Fibroblast of upper back skin (primary cell): ENCODE measurements around the gene PIK3R5.

ENCODE experiments used
- DNase-seq: peaks from one replicate; pipeline ENCODE4 v3.0.0-alpha.2; 2013

PIK3R5 gene

DNA sequence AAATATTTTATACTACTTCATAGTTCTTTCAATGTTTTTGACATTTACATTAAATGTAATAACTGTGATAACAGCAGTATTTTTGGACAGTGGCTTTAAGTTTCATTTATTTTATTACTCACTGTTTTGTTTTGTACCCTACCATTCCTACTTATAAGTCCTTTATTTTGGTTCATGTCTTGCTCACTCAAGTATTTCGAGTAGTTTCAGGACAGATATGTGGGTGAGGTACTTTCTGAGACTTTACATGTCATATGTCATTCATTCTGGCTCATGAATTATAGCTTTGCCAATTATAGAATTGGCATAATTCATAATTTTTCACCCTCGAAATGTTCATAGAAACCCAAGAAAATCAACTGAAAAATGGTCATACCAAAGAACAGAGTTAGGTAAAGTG lies 44.4 kb downstream of the PIK3R5 start:
- DNase-seq, result no peak

GRCh38 chr17:8918807-8919465 lies 46.6 kb downstream of the PIK3R5 start:
- DNase-seq, result peak; percentile 27

DNA sequence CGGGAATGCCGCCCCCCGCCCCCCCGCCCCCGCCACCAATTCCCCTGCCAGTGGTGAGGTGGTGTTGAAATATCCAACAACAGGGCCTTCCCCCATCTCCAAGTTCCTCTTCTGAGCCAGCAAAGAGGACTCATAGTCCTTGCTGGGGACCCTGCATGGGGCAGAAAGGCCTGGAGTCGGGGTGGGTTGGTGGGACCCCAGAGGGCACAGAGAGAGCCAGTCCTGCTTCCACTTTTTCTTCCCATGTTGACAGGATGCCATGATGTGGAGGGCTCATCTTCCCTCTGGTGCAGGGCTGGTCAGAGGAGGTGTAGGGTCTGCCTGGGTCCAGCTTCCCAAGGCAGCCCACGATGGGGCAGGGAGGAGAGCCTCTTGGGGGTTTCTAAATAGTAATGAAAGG lies 49.0 kb downstream of the PIK3R5 start:
- DNase-seq, result no peak

GRCh38 chr17:8914554-8914953 lies 51.0 kb downstream of the PIK3R5 start:
- no peak for DNase-seq

GRCh38 chr17:8913879-8914278 lies 51.6 kb downstream of the PIK3R5 start:
- DNase-seq, result no peak

DNA sequence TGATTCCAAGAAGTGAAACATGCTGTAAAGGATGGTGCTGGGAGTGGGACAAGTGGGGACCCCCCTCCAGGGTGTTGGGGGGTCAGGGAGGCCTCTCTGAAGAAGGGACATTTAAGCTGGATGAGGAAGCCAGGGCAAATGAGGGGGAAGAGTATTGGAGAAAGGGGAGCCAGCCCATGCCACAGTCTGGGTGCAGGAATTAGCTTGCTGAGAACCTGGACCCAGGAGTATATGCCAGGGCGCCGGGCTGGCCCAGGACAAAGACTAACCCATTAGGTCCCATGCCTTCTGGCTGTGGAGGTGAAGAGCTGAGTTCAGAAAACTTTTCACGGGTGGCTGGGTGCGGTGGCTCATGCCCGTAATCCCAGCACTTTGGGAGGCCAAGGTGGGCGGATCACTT lies 52.4 kb downstream of the PIK3R5 start:
- no peak for DNase-seq

DNA sequence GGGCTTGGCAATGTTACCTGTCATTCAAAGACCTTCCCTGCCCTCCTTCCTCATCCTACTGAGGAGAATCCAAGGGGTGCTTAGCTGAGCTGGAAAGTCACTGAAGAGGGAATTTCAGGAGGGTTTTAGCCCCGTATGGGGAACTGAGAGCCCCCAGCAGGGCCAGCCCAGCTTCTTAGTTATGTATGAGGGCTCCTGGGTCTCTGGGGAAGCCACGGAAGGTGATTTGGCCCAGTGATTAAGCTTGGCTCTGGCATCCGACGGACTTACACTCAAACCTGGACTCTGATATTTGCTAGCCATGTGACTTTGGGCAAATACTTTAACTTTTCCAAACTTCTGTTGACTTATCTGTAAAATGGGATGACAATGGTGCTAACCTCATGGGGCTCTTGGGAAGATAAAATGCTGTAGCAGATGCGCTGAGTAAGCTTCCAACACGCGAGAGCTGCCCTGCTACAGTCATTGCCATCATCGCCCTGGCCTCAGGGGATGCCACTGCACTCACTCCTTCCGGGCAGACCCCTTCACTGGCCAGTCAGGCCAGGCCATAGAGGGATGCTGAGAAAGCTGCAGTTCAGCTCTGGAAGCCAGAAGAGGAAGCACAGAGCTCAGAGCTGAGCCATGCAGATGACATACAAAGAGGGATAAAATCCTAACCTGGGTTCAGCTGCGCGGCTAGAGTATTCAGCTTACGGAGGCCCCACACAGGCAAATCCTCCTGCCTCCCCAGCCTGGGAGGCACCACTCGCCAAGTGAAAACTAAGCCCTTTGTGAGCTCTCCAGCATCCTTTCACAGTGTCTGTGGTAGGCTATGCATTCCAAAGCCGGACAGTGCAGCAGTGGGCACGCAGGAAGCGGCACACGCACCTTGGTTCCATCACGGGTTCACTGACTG lies 53.2 kb downstream of the PIK3R5 start:
- DNase-seq, result no peak

DNA sequence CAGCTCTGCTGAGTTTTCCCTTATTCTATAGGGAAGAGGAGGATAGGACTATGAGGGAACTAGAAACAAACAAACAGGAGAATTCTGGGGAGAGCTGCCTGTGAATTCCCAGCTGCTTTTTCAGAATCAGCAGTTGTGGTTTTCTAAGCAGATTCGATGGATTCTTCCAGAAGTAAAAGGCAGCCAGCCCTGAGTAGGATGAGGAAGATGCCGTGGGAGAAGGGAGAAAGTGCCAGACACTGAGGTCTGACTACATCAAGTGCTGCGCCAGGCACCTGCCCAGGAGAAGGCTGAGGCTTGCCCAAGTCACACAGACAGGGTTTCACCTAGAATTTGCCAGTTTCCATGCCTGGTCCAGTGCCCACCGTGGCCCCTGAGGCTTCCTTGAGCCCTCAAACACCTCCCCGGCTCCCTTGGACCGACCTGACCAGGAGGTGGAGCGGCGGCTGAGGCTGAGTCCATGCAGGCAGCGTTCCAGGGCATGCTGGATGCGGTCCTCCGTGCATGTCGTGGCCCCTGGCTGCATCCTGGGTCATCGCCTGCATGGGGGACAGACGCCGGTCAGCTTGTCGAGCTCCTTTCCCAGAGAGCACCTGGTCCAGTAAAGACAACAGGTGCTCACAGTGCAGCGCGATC lies 54.4 kb downstream of the PIK3R5 start:
- no peak for DNase-seq

DNA sequence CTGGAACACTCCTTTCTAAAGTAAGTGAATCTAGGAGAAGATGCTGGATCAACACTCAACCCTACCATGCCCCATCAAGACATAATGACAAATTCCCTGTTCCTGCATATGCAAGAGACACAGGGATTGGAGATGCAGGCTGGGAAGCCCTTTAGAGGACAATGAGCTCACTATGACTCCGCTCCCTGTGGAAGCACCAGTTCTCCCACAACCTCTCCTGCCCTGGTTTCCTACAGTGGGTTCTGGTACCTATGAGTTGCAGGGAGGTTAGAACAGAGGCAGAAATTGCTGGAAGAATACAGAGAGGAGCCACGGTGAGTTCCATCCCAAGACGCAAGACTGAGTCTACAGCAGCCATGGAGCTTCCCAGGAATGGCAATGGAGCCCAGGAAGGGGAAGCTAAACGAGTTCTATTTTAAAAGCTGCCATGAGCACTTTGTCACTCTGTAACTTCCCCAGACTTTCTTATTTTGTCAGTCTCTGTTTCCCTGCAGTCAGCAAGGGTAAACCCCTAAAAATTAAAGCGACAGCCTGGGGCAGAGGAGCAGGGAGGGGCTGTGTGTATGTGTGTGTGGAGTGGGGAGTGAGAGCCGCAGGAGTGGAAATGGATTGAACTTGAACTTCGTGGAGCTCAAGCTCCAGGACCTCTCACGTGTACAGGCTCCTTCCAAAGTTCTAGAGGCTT lies 55.8 kb downstream of the PIK3R5 start:
- DNase-seq, result no peak

DNA sequence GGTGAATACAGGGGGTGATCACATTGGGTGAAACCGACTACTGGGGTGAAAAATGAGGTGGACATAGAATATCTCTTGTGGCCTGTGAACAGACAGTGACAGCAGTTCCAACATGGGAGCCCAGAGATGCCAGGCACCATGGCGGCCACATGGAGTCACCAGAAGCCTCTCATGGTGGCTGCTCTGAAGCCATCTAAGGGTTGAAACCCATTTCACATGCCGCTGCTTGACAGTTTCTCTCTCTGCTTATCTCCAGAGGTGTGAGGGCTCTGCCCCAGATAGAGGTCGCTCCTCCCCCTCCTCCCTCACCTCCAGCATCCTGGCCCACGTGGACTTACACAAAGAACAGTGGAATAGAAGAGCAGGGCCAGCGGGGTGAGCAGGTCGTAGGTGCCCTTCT lies 60.2 kb downstream of the PIK3R5 start:
- no peak for DNase-seq

- DNase-seq, result no peak
Measured at GRCh38 chr17:8904686-8905085, 60.8 kb downstream of the PIK3R5 start.

DNA sequence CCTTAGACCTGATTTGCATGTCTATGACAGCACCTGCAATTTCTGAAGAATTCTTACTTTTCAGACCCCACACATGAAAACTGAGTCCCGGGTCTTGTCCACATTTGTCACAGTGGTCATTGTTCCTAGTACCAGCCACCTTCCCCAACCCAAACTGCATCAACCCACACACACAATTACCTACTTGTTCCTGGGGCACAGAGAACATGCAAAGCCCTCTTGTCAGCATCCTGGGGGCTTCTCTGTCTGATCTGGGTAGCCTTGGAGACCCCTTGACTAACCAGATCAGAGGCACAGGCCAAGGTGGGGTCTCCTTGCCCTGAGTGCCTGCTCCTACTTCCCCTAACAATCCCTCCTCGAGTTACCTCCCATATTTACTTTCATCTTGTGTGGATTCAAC lies 61.3 kb downstream of the PIK3R5 start:
- DNase-seq, result no peak

- no peak for DNase-seq
Measured at GRCh38 chr17:8900626-8901585, 64.6 kb downstream of the PIK3R5 start.

DNA sequence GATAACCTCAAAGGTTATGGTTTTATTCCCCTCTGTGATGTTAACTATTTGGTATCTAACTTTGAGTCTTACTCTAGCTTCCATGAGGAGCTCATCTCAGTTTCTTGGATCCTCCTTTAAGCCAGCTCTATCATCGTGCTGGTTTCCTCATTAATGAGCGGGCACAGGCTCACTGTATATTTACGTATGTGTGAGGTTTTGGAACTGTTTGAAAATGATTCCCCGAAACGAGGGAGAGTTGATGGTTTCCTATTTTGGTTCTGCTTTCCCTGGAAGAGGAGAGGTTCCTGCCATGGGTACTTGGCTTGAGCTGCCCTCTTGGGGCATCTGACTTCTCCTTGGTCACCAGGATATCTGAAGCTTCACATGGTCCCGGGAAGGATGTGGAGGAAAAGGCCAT lies 65.3 kb downstream of the PIK3R5 start:
- no peak for DNase-seq

DNA sequence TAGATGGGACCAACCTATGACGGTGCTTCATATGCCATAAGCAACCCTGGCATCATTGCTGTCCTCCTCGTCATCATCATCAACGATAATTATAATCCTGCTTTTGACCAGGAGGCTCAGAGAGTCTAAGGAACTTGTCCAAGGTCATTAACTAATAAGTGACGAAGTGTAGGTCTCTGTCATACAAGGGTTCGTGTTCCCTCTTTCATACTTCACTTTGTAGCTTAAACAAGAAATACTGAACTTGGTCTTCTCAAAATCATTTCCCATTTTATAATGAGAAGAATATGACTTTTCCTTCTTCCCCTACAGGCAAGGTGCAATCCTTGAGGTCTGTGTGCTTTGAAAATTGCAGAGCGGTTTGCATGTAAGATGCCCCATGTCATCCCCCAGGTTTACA lies 66.9 kb downstream of the PIK3R5 start:
- no peak for DNase-seq

- DNase-seq, result no peak
Measured at GRCh38 chr17:8898126-8898525, 67.4 kb downstream of the PIK3R5 start.

DNA sequence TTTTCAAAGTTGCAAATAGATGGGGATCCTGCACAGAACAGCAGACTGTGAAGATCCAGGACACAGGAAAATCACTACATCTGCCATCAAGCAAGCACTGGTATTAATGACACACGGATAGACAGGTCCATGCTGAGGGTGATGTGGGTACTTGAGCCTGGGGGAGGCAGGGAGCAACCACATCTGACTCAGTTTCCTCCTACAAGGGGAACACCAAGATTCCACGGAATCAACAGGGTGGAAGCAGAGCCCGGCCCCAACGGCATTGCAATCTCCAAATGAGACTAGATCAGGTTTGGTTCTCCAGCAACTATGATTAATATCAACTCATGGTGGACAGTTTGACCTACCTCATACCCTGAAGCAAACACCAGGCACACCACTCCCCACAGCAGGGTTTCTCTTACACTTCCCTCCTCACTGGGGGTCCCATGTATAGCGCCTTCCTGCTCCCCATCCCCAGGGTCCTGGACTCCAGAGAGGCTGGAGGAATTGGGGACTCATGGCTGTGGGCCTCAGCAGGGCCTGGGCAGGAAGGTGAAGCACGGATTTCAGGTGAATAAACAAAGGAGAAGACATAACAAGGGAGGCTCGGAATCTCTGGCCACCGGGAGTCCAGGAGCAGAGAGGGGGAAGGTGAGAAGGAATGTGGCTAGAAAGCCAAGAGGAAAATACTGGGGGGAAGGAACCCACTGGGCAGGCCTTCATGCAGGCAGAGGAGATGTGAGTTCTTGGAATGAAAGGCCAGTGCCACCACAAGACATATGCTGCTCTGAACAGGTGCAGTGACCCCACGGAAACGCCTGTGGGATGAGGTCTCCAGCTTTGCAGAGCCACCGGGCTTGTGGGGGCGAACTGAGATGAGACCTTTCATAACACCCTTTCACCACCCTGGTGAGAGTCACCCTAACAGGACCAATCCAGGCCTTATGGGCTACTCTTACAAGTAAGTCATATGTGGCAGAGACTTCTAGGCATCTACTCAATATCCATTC lies 68.6 kb downstream of the PIK3R5 start:
- DNase-seq, result no peak

GRCh38 chr17:8896087-8896486 lies 69.4 kb downstream of the PIK3R5 start:
- DNase-seq, result no peak

- DNase-seq, result peak; percentile 69
Measured at GRCh38 chr17:8894673-8895578, 70.6 kb downstream of the PIK3R5 start.

DNA sequence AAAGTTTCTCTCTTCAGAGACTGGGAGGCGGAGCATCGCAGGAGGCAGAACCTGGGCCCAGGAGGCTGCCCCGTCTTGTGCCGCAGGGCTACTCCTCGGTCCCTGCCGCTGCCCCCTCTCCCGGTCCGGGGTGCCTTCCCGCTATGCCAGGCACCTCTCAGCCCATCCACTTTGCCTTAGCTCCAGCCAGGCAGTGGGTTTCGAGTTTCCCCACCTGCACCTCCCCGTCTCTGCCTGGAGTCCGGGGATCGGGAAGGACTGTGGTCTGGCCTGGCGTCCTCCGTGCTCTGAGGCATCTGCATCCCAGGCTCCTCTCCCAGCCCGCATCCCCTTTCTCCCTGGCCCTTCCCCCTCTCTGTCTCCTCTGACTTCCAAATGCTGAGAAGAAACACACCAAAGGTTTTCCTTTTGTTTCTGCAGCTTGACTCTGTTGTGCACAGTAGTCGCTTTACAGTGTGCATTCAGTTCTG lies 71.3 kb downstream of the PIK3R5 start:
- peak; percentile 17 for DNase-seq
